ENCODE data around the gene TAP1. TPM values are rescaled to one million over a fixed set of nuclear protein-coding genes. Genes with fewer than 3 reads are reported as not detected.
A peak's percentile ranks its signal among the peaks of the same experiment; 100 is the strongest.
"Not testable (repeated sequence)": the region's sequence is repeated elsewhere in the genome, so short reads cannot be mapped to it uniquely, and the experiment has no call there.

TAP1 gene
- 10 to 100 TPM; 29.6 to 43.0 (median 34.0) TPM for polyA plus RNA-seq

- WGBS, 3 donors: 0 to 1% (median 0%) methylated on average over 64 to 68 of the region's 68 CpGs
- H3K27ac ChIP-seq (ENCODE audit: low read depth, low read length): peak within 1 kb of the TSS; percentile 98
These were observed at the start of gene TAP1, which contains the start of gene PSMB9 for GRCh38 chr6:32853541-32854375. Gene TAP1, minus strand, starts transcription at chr6:32853704. Its CDS starts 68 bp downstream, at chr6:32853636. Gene PSMB9, plus strand, starts transcription at chr6:32854192. Its CDS starts 38 bp downstream, at chr6:32854230.

DNA sequence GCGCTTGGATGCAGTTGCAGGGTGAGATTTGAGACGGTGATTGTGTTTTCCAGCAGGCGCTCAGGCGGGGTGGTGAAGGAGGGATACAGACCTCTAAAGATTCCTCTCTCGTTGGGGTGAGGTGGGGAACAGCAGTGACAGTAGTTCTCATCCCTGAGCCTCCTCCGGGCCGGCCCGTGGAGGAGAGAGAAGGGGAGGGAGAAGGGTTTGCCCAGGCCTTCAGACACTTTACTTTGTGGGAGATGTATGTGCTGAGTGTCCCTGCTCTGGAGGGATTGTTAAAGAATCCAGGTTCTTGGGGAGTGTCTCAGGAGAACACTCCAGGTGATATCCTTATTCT lies 41.5 kb upstream of the TAP1 start:
- no peak overlapping the region for H3K27ac ChIP-seq (ENCODE audit: low read depth, low read length)
- WGBS, 3 donors: 0% methylated on average over 8 of the region's 8 CpGs

- WGBS, 3 donors: 0 to 1% (median 0%) methylated on average over 61 of the region's 61 CpGs
- H3K27ac ChIP-seq (ENCODE audit: low read depth, low read length): no peak overlapping the region
These were observed 40.8 kb upstream of the TAP1 start for GRCh38 chr6:32894085-32895005.

GRCh38 chr6:32890831-32891230 lies 37.3 kb upstream of the TAP1 start:
- H3K27ac ChIP-seq (ENCODE audit: low read depth, low read length): no peak overlapping the region
- WGBS, 3 donors: 21 to 63% (median 23%) methylated on average over 1 of the region's 1 CpG

DNA sequence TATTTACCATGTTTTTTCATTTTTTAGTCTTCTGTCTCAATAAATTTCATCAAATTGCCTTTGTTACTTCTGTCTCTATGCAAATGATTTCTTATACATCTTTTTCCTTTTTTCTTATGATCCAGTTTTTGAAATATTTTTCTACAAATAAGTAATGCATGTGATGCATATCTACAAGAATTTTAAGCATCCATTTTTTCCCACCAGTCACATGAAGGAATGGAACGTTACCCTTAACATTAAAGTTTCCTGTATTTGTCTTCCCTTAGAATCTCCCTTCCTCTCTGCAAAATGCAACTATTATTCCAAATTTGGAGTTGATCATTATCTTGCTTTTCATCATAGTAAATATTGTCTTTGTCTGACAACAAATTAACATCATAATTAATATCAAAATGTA lies 36.0 kb upstream of the TAP1 start:
- H3K27ac ChIP-seq (ENCODE audit: low read depth, low read length): no peak overlapping the region
- WGBS, 3 donors: 69 to 77% (median 74%) methylated on average over 1 of the region's 1 CpG

DNA sequence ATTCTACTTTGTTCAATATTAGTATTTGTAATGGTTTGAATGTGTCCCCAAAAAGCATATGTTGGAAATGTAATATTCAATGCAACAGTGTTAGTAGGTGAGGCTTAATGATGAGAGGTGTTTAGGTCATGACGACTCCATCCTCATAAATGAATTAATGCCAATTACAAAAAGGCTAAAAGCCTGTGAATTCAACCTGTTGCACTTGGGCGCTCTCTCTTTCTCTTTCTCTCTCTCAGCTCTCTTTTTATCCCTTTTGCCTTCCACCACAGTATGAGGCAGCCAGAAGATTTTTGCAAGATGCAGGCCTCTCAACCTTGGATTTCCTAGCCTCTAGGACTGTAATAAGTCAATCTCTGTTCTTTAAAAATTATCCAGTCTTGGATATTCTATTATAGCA lies 35.1 kb upstream of the TAP1 start:
- 93 to 95% (median 94%) methylated on average over 2 of the region's 2 CpGs for WGBS, 3 donors
- no peak overlapping the region for H3K27ac ChIP-seq (ENCODE audit: low read depth, low read length)

GRCh38 chr6:32887616-32888015 lies 34.1 kb upstream of the TAP1 start:
- 80 to 85% (median 81%) methylated on average over 5 of the region's 5 CpGs for WGBS, 3 donors

DNA sequence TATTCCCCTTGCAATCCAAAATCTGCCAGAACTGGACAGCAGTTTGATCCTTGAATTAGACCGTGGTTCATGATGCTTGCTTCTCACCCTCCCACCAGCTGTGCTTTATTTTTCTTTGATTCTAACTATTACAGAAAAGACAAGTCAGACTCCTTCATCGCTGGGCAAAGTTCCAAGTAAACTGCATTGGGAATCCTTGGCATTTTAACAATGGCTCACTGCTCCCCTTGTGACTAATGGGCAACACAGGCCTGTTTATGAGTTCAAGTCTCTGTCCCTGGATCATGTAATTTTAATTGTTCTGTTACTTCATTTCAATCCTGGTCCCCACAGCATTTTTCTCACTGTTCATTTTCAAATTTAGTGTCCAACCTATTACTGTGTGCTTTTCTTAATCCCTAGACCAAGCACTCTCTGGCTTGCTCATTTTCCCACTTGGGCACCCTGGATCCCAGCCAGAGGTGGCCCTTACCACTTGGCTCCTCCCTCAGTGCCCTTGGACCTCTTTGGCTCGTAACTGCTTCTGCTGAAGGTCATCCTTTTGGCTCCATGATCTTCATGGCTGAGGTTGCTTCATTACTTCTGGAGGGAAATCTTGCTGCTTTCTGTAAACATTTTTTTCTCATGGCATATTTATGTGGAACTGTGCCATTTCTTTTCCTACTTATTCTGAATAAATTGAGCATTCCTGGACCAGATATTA lies 33.3 kb upstream of the TAP1 start:
- no peak overlapping the region for H3K27ac ChIP-seq (ENCODE audit: low read depth, low read length)
- WGBS, 3 donors: 38 to 52% (median 51%) methylated on average over 3 of the region's 3 CpGs

More at GRCh38 chr6:32887616-32888015, 34.1 kb upstream of the TAP1 start:
- H3K27ac ChIP-seq (ENCODE audit: low read depth, low read length): no peak overlapping the region

DNA sequence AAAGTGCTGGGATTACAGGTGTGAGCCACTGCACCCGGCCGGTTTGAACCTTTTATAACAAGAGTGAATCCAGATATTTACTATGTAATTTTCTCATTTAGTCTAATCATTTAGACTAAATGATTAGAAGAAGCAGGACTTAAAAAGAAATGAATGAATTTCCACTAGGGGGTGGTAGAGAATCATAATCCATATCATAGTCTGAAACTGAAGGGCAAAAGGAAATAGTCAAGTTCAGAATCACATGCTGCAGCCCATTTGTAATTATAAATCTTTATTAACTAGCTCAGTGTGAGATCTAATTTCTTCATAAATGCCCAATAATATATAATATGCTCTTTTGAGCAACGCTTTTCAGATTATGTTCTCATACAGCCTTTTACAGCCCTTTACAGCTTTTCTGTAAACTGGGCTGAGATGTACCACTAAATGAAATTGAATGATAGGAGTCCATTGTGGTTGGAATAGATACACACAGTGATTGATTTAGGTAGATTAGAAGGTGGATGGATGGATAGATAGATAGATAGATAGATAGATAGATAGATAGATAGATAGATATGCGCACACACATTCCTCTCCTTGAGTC lies 32.3 kb upstream of the TAP1 start:
- 28 to 50% (median 48%) methylated on average over 4 of the region's 4 CpGs for WGBS, 3 donors
- no peak overlapping the region for H3K27ac ChIP-seq (ENCODE audit: low read depth, low read length)

DNA sequence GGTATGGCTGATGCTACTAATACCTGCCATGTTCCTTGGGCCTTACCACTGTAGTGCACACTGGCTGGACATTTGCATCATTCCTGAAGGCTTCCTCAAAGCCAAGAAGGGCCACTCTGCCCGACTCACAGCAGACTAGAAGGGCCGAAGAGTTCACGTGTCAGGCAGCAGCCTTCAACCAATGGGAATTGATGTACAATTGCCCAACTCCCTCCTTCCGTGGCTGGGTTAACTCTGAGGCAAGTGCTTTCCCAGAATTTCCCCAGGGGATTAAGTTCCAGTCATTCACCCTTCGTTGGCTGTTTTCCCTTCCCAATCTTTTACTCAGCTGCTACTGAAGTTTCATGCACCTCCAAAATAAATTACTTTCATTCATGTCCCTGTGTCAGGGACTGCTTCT lies 30.3 kb upstream of the TAP1 start:
- 12 to 32% (median 18%) methylated on average over 5 of the region's 5 CpGs for WGBS, 3 donors
- H3K27ac ChIP-seq (ENCODE audit: low read depth, low read length): no peak overlapping the region

- WGBS, 3 donors: 0 to 45% (median 21%) methylated on average over 1 of the region's 1 CpG
- H3K27ac ChIP-seq (ENCODE audit: low read depth, low read length): no peak overlapping the region
These were observed 29.4 kb upstream of the TAP1 start for GRCh38 chr6:32882879-32883250.

- H3K27ac ChIP-seq (ENCODE audit: low read depth, low read length): not testable (repeated sequence)
- WGBS, 3 donors: 65 to 79% (median 78%) methylated on average over 3 of the region's 3 CpGs
These were observed 27.5 kb upstream of the TAP1 start for GRCh38 chr6:32880962-32881361.

DNA sequence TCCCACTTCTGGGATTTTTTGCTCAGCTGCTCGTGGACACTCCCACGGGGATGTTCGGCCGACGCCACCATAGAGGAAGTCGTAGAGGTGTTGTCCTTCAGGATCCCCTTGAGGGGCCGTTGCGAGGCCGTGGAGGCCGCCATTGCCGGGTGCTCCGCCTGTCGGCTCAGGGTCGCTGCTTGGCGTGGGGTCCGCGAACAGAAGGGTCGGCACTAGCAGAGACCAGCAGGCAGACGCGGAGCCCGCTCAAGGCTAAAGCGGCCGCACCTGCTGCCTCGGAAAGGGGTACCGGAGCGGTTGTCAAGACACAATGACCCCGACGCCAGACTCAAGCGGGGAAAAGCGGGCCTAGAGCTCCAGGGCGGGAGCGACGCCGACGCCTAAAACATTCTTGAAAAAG lies 26.2 kb upstream of the TAP1 start:
- 50 to 65% (median 58%) methylated on average over 35 of the region's 35 CpGs for WGBS, 3 donors
- no peak overlapping the region for H3K27ac ChIP-seq (ENCODE audit: low read depth, low read length)

GRCh38 chr6:32876603-32877002 lies 23.1 kb upstream of the TAP1 start:
- H3K27ac ChIP-seq (ENCODE audit: low read depth, low read length): no peak overlapping the region
- 91 to 98% (median 92%) methylated on average over 2 of the region's 2 CpGs for WGBS, 3 donors

DNA sequence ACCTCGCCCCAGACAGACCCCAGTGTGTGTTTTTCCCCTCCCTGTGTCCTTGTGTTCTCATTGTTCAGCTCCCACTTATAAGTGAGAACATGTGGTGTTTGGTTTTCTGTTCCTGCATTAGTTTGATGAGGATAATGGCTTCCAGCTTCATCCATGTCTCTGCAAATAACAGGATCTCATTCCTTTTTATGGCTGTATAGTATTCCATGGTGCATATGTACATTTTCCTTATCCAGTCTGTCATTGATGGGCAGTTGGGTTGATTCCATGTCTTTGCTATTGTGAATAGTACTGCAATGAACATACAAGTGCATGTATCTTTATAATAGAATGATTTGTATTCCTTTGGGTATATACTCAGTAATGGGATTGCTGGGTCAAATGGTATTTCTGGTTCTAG lies 20.4 kb upstream of the TAP1 start:
- 0 to 38% (median 17%) methylated on average over 1 of the region's 1 CpG for WGBS, 3 donors
- not testable (repeated sequence) for H3K27ac ChIP-seq (ENCODE audit: low read depth, low read length)

DNA sequence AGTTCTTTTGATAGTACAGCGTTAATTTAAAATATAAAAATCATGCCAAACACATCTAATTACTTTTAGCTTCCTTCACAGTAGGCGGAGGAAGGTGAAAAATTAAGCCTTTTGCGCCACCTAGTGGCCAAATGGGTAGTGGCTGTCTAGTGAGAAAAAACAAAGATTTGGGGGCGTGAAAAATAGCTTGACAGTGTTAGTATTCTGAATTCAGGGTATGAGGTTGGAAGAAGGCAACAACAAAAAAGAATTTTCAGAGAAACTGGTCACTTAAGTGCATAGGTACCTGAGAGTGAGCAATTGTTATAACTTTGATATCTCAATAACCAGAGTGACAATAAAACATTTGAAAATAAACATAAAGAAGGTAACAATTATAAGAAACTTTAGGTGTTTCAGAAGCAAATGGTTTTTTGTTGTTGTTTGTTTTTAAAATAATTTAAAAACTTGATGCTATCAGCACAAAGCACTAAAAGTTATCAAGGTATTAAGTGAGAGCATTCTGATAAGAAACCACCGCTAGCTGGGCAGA lies 14.8 kb upstream of the TAP1 start:
- H3K27ac ChIP-seq (ENCODE audit: low read depth, low read length): no peak overlapping the region
- WGBS, 3 donors: 9 to 18% (median 16%) methylated on average over 5 of the region's 5 CpGs

DNA sequence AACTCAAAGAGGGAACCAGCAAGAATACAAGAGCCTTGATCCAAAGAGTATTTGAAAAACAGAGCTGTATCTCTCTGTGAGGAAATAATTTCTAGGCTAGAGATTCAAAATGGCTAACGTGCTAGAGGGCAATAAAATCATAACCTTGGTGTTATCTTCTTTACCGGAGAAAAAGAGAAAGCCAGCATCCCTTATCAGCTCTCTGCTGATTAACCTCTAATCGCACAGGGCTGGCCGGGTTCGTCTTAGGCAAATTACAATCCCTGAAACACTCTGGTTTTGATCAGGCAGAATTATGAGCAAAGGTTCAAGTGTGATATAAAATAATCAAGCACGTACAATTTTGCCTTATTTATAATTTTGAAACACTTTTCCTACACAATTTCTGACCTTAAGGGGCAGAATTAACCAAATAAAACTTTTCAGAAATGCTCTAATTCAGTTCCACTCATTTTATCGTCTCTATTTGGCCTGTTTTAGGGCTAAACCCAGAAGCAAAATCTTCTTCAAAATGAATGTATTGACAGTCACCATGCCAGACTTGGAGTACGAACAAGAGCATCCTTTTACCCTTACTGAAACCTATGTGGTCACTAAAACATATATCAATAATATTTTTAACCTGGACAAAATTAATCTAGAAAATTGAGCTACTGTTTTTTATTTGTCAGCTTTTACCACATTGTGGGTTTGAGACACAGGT lies 14.2 kb upstream of the TAP1 start:
- H3K27ac ChIP-seq (ENCODE audit: low read depth, low read length): no peak overlapping the region
- WGBS, 3 donors: 30 to 63% (median 52%) methylated on average over 8 of the region's 8 CpGs

Data from adipose tissue (tissue), 3 donors.